Hematopoietic multipotent progenitor cell treated with erythropoietin and hydrocortisone succinate and interleukin-3 and kit ligand, for 17 days (in vitro differentiated cells): ENCODE results near the gene VPS45.
"Not testable (repeated sequence)": the region's sequence is repeated elsewhere in the genome, so short reads cannot be mapped to it uniquely, and the experiment has no call there.

Experiments used
- DNase-seq: peaks from one replicate; pipeline ENCODE4 v3.0.0-alpha.2; 2015; ENCODE audit warnings: low spot score

The VPS45 gene

GRCh38 chr1:150067184-150068108 lies at the start of gene VPS45:
Gene VPS45, plus strand, starts transcription at chr1:150067776. Its CDS starts 82 bp downstream, at chr1:150067858.
- peak; percentile 63 for DNase-seq

- DNase-seq = no peak
Observed at GRCh38 chr1:150018165-150018564, 49.4 kb upstream of the VPS45 start.

GRCh38 chr1:150020711-150021110 lies 46.9 kb upstream of the VPS45 start:
- no peak for DNase-seq

GRCh38 chr1:150021191-150021694 lies 46.3 kb upstream of the VPS45 start:
- DNase-seq = no peak

GRCh38 chr1:150022357-150022756 lies 45.2 kb upstream of the VPS45 start:
- no peak for DNase-seq

GRCh38 chr1:150024156-150024555 lies 43.4 kb upstream of the VPS45 start:
- DNase-seq = no peak

- no peak for DNase-seq
Observed at GRCh38 chr1:150028322-150028721, 39.3 kb upstream of the VPS45 start.

GRCh38 chr1:150034336-150034735 lies 33.2 kb upstream of the VPS45 start:
- no peak for DNase-seq

- DNase-seq = no peak
Observed at GRCh38 chr1:150049926-150050325, 17.6 kb upstream of the VPS45 start.

GRCh38 chr1:150051089-150051373 lies 16.5 kb upstream of the VPS45 start:
- DNase-seq = no peak

- DNase-seq = not testable (repeated sequence)
Observed at GRCh38 chr1:150051905-150052412, 15.6 kb upstream of the VPS45 start.

- no peak for DNase-seq
Observed at GRCh38 chr1:150053926-150054325, 13.7 kb upstream of the VPS45 start.

GRCh38 chr1:150055507-150055906 lies 12.1 kb upstream of the VPS45 start:
- not testable (repeated sequence) for DNase-seq

GRCh38 chr1:150056407-150056806 lies 11.2 kb upstream of the VPS45 start:
- no peak for DNase-seq

GRCh38 chr1:150060260-150060659 lies 7.3 kb upstream of the VPS45 start:
- no peak for DNase-seq

- DNase-seq = no peak
Observed at GRCh38 chr1:150061632-150062101, 5.9 kb upstream of the VPS45 start.

GRCh38 chr1:150062113-150062512 lies 5.5 kb upstream of the VPS45 start:
- DNase-seq = no peak

GRCh38 chr1:150065184-150065871 lies 2.2 kb upstream of the VPS45 start:
- DNase-seq = no peak

GRCh38 chr1:150066328-150066727 lies 1.2 kb upstream of the VPS45 start:
- no peak for DNase-seq

- no peak for DNase-seq
Observed at GRCh38 chr1:150066838-150067183, 765 bp upstream of the VPS45 start.

GRCh38 chr1:150068109-150068435 lies 496 bp downstream of the VPS45 start:
- DNase-seq = no peak

- DNase-seq = no peak
Observed at GRCh38 chr1:150069923-150070322, 2.3 kb downstream of the VPS45 start.

GRCh38 chr1:150072959-150073358 lies 5.4 kb downstream of the VPS45 start:
- no peak for DNase-seq
